GM12878 (cell line): ENCODE measurements around the gene PCTP. TPM values are rescaled to one million over a fixed set of nuclear protein-coding genes. Genes with fewer than 3 reads are reported as not detected.

Source experiments
- ATAC-seq: fragments of 200-7000 bp; cut with Tn5 transposase; 3 replicates; pipeline ENCODE4 v1.9.1; 2020; ENCODE audit warnings: mild to moderate bottlenecking, moderate library complexity
- BruUV-seq: library from RNA; stranded (reverse); fragments of 400-500 nt; replicated peaks from 2 replicates; lab custom pipeline; 2021; lab: Mats Ljungman, UMichigan
- CTCF ChIA-PET: fragments of 300-600 bp; sonication (Branson Sonifier 250); formaldehyde crosslinking; extraction: SDS; loops from one replicate; lab custom pipeline; 2021; ENCODE audit warnings: inconsistent platforms; lab: Yijun Ruan, JAX
- POLR2A ChIA-PET: fragments of 350-600 bp; formaldehyde crosslinking; extraction: SDS; loops from one replicate; lab custom pipeline; 2021; ENCODE audit warnings: inconsistent platforms; lab: Charles Lee
- RAD21 ChIA-PET: fragments of 300-600 bp; sonication (Branson Sonifier 250); formaldehyde crosslinking; loops from one replicate; lab custom pipeline; 2023; ENCODE audit warnings: antibody characterized with exemption; ENCODE audit not compliant: unreplicated experiment; lab: Charles Lee
- SMC1A ChIA-PET: fragments of 300-600 bp; sonication (Branson Sonifier 250); formaldehyde crosslinking; loops from one replicate; lab custom pipeline; 2023; ENCODE audit not compliant: unreplicated experiment, uncharacterized antibody; lab: Charles Lee
- DNase-seq: peaks from one replicate; pipeline ENCODE4 v3.0.0-alpha.2; 2011; ENCODE audit warnings: low read depth, low spot score
- FAIRE-seq: peaks from 3 replicates; lab custom pipeline; 2011; peaks lifted over from hg19 to GRCh38; lab: Jason Lieb, UNC
- H2AFZ ChIP-seq: 2 replicates; pipeline ENCODE4 v1.6.0; 2011; ENCODE audit warnings: low read depth, low read length, control low read depth; ENCODE audit not compliant: control insufficient read depth
- H3K27ac ChIP-seq: 2 replicates; pipeline ENCODE4 v1.5.1; 2011; ENCODE audit warnings: control low read depth; ENCODE audit not compliant: control insufficient read depth, insufficient read depth
- H3K27me3 ChIP-seq, 2 experiments: replicated peaks in 1 of 2; 2 replicates each; pipeline versions ENCODE4 v1.6.0 to v1.6.1; 2011; ENCODE audit warnings: low read length in 1 of 2; ENCODE audit not compliant: control insufficient read depth in 2 of 2, insufficient read depth in 2 of 2
- H3K36me3 ChIP-seq, 2 experiments: 2 replicates each; pipeline ENCODE4 v1.5.1; 2011; ENCODE audit warnings: low read length in 1 of 2; ENCODE audit not compliant: control insufficient read depth in 2 of 2, insufficient read depth in 2 of 2
- H3K4me1 ChIP-seq: 2 replicates; pipeline ENCODE4 v1.6.1; 2011; ENCODE audit warnings: mild to moderate bottlenecking, low read length, moderate library complexity, mixed read lengths; ENCODE audit not compliant: control insufficient read depth, insufficient read depth
- H3K4me2 ChIP-seq: 2 replicates; pipeline ENCODE4 v1.6.0; 2011; ENCODE audit warnings: control low read depth; ENCODE audit not compliant: control insufficient read depth, insufficient read depth
- H3K4me3 ChIP-seq: fragments of 200-600 bp; sonication (generic); 2 replicates; pipeline ENCODE4 v1.5.1; 2016
- H3K79me2 ChIP-seq: 2 replicates; pipeline ENCODE4 v1.6.0; 2011; ENCODE audit warnings: low read length; ENCODE audit not compliant: control insufficient read depth, insufficient read depth
- H3K9ac ChIP-seq: 2 replicates; pipeline ENCODE4 v1.8.0; 2011; ENCODE audit warnings: low read length, control low read depth, mixed read lengths; ENCODE audit not compliant: control insufficient read depth, insufficient read depth
- H3K9me3 ChIP-seq: replicated peaks from 3 replicates; pipeline ENCODE4 v1.5.1; 2011; ENCODE audit warnings: mild to moderate bottlenecking, low read length; ENCODE audit not compliant: control insufficient read depth, insufficient read depth
- H4K20me1 ChIP-seq: 2 replicates; pipeline ENCODE4 v1.6.0; 2011; ENCODE audit not compliant: control insufficient read depth, insufficient read depth
- CREB1 ChIP-seq: IDR thresholded peaks from 2 replicates; pipeline ENCODE4 v1.6.1; 2012; ENCODE audit warnings: low read depth, mild to moderate bottlenecking, inconsistent platforms
- CTCF ChIP-seq, 3 experiments: IDR thresholded peaks in 2 of 3; conservative IDR thresholded peaks in 1 of 3; 2 replicates each; pipeline ENCODE4 v1.5.1; 2011; ENCODE audit warnings: low read depth in 3 of 3, low read length in 3 of 3, mild to moderate bottlenecking in 3 of 3, control low read depth in 2 of 3, moderate library complexity in 2 of 3, inconsistent platforms in 1 of 3, mixed read lengths in 1 of 3; ENCODE audit not compliant: control insufficient read depth in 2 of 3, insufficient read depth in 1 of 3; ENCODE audit errors: extremely low read depth in 1 of 3
- IKZF2 ChIP-seq, 2 experiments: fragments of 450-650 bp; IDR thresholded peaks; 2 replicates each; pipeline ENCODE4 v1.6.1; 2017; ENCODE audit warnings: mild to moderate bottlenecking in 2 of 2, moderate library complexity in 2 of 2
- MEF2A ChIP-seq: IDR thresholded peaks from 2 replicates; pipeline ENCODE4 v1.6.1; 2011; ENCODE audit warnings: low read depth, mild to moderate bottlenecking, low read length, moderate library complexity; ENCODE audit not compliant: insufficient read depth
- RAD21 ChIP-seq: IDR thresholded peaks from 2 replicates; pipeline ENCODE4 v1.6.1; 2011; ENCODE audit warnings: mild to moderate bottlenecking, low read depth, low read length, moderate library complexity; ENCODE audit not compliant: insufficient read depth
- SMC3 ChIP-seq: IDR thresholded peaks from 2 replicates; pipeline ENCODE4 v1.6.1; 2011; ENCODE audit warnings: low read length, improper control_type of control experiment, borderline replicate concordance
- WGBS: methylation state at CpG from one replicate; pipeline ENCODE4 v1.1.6; 2016; ENCODE audit warnings: low lambda C conversion rate; ENCODE audit not compliant: insufficient replicate concordance, insufficient coverage; ENCODE audit errors: missing lambda C conversion rate; 5-methylcytosine and 5-hydroxymethylcytosine counted together
- in situ Hi-C: fragments of 300-500 bp; cut with MboI; formaldehyde crosslinking; loops from 9 replicates; pipeline ENCODE4 v1.14.3; 2018; ENCODE audit warnings: mixed read lengths
- intact Hi-C: fragments of 100-400 bp; cut with micrococcal nuclease; formaldehyde crosslinking; loops from one replicate; pipeline ENCODE4 v1.14.2; 2022; ENCODE audit not compliant: unreplicated experiment
- polyA plus RNA-seq, 11 experiments: library from polyadenylated mRNA; depleted of rRNA in 4 of 11; unstranded in 6 of 11; stranded (reverse) in 5 of 11; fragments of >200 nt; fragmentation: Nextera tagmentation in 4 of 11; fragmentation: Illumina TruSeq in 1 of 11; extraction: Ambion mirVana in 4 of 11; extraction: Trizol in 1 of 11; gene quantifications; 1 replicate in 1 of 11; 2 replicates in 10 of 11; pipeline versions ENCODE4 v1.2.1 to v1.2.3, GENCODE V29; 2011 to 2016; ENCODE audit warnings: inconsistent platforms in 2 of 11, missing spikeins in 2 of 11, low read depth in 1 of 11
- total RNA-seq, 4 experiments: library from RNA; depleted of rRNA in 3 of 4; stranded (reverse); fragments of >200 nt in 3 of 4; fragmentation: Illumina TruSeq in 1 of 4; extraction: Trizol in 1 of 4; gene quantifications; 2 replicates each; pipeline versions ENCODE4 v1.2.1 to v1.2.3, GENCODE V29; 2013 to 2021
- TF ChIP-seq, protein P1 (sequence below): fragments of 150-350 bp; IDR thresholded peaks from 2 replicates; pipeline ENCODE4 v1.6.1; 2016; ENCODE audit warnings: low read depth, low read length

PCTP gene
- total and polyA plus RNA-seq, 10 of the 15 experiments (the other 5 are each of a cell fraction or from before 2014, with no cell fraction given): 1.4 to 26.8 (median 3.7) TPM

DNA sequence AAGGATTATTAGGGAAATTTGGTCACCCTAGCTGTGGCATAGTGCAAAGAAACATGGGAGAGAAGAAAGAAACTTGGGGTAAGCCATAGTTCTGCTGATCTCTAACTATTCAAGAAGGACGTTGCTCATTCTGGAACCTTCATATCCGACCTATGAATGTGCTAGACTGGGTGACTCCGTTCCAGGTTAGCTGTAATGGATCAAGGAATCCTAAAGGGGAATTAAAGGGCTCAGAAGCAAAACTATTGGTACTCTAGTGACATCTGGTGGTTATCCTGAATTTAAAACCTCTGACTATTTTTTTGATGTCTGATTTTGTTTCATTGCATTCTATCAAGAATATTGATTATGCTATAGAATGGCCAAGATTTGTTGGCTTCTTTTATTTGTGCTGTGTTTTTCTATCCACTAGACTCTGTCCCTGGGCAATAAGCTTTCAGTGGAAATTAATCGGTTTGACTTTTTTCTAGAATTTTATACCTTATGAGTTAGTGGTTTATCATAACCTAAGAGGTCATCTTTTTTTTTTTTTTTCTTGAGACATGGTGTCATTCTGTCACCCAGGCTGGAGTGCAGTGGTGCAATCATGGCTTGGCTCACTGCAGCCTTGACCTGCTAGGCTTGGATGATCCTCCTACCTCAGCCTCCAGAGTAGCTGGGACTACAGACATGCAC is 19.5 kb downstream of the PCTP start:
- ChIA-PET CTCF (interaction anchor here (0.6 to 4.5 kb wide), 21 partner anchors 10 to 717 kb away, joined by 3 to 33 read pairs (median 4); partner anchors contain the start of genes PCTP and TMEM100), RAD21 (interaction anchor here (0.6 to 2.0 kb wide), 3 partner anchors 129 to 244 kb away, joined by 3 to 7 read pairs (median 3); no protein-coding TSS in a partner anchor), SMC1A (interaction anchor here (0.8 to 1.6 kb wide), 10 partner anchors 13 to 549 kb away, joined by 3 to 7 read pairs (median 4); no protein-coding TSS in a partner anchor), POLR2A (no interaction called here)
- Histone ChIP-seq H3K27me3 (no peaks in the 10 kb centered on the region), H3K79me2 (no peaks in the 10 kb centered on the region), H3K4me1 (no peaks in the 10 kb centered on the region), H3K27ac (no peak overlapping the region), H4K20me1 (no peaks in the 10 kb centered on the region), H3K9me3 (no peaks in the 10 kb centered on the region), H3K36me3 (no peaks in the 10 kb centered on the region), H2AFZ (no peak overlapping the region), H3K9ac (no peak overlapping the region), H3K4me3 (no peak overlapping the region), H3K4me2 (no peak overlapping the region)
- DNase-seq (no peak), FAIRE-seq (no peak), ATAC-seq (no peak)
- in situ Hi-C loops: loop anchor here (5.0 kb wide), 1 partner anchor 243 kb away; no protein-coding TSS in a partner anchor
- 22% methylated on average over 4 of the region's 4 CpGs for WGBS
- intact Hi-C loops: loop anchor here (1.0 to 5.0 kb wide), 2 partner anchors 168 to 244 kb away; no protein-coding TSS in a partner anchor
- TF ChIP-seq IKZF2 (IDR thresholded peaks at IDR 0.05) (no peak), SMC3 (peak; percentile 57; the same call in 1 of the 2 replicates), CTCF (IDR thresholded peaks at IDR 0.05 in 2 of 3, conservative IDR thresholded peaks at IDR 0.05 in 1 of 3; ENCODE audit: control insufficient read depth in 2 of 3, extremely low read depth in 1 of 3, insufficient read depth in 1 of 3, low read depth in 3 of 3, low read length in 3 of 3) (peak; percentile 24 to 51 (median 42); a peak in 4 of 6 replicates), MEF2A (no peak), RAD21 (peak; percentile 56; the same call in 1 of the 2 replicates), CREB1 (no peak)
- TF ChIP-seq, protein P1, sequence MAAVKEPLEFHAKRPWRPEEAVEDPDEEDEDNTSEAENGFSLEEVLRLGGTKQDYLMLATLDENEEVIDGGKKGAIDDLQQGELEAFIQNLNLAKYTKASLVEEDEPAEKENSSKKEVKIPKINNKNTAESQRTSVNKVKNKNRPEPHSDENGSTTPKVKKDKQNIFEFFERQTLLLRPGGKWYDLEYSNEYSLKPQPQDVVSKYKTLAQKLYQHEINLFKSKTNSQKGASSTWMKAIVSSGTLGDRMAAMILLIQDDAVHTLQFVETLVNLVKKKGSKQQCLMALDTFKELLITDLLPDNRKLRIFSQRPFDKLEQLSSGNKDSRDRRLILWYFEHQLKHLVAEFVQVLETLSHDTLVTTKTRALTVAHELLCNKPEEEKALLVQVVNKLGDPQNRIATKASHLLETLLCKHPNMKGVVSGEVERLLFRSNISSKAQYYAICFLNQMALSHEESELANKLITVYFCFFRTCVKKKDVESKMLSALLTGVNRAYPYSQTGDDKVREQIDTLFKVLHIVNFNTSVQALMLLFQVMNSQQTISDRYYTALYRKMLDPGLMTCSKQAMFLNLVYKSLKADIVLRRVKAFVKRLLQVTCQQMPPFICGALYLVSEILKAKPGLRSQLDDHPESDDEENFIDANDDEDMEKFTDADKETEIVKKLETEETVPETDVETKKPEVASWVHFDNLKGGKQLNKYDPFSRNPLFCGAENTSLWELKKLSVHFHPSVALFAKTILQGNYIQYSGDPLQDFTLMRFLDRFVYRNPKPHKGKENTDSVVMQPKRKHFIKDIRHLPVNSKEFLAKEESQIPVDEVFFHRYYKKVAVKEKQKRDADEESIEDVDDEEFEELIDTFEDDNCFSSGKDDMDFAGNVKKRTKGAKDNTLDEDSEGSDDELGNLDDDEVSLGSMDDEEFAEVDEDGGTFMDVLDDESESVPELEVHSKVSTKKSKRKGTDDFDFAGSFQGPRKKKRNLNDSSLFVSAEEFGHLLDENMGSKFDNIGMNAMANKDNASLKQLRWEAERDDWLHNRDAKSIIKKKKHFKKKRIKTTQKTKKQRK: no peak
- no TSS peak for BruUV-seq
